ENCODE results near the gene DYSF.
"Not testable (repeated sequence)": the region's sequence is repeated elsewhere in the genome, so short reads cannot be mapped to it uniquely, and the experiment has no call there.

Gene DYSF

GRCh38 chr2:71629273-71629672 is 175.9 kb downstream of the DYSF start:
- no peak for DNase-seq

GRCh38 chr2:71629771-71630453 is 176.6 kb downstream of the DYSF start:
- DNase-seq: no peak

- DNase-seq: no peak
Observed at GRCh38 chr2:71630454-71631328, 177.3 kb downstream of the DYSF start.

DNA sequence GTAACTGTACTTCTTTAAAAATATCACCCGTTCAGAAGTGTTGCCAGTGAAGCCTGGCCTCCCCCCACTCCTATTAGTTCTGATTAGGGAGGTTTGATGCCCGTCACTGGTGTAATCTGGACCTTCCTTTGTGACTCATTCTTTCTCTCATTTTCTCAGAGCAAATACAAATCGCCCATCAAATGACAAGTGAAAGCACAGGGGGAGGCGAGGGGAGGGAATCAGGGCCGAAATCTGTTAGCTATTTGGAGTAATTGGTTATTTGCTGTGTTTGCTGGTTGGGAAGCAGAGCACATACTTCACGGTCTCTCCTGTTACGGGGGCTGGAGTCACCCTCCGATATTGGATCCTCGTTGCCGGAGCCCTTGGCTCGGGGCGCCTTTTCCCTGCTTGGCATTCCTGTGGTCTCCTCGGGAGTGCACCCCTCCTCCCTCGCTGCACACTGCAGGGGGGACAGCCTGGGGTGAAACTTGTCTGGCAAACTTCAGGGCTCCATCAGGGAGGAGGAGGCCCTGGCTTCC is 178.1 kb downstream of the DYSF start:
- DNase-seq: no peak

DNA sequence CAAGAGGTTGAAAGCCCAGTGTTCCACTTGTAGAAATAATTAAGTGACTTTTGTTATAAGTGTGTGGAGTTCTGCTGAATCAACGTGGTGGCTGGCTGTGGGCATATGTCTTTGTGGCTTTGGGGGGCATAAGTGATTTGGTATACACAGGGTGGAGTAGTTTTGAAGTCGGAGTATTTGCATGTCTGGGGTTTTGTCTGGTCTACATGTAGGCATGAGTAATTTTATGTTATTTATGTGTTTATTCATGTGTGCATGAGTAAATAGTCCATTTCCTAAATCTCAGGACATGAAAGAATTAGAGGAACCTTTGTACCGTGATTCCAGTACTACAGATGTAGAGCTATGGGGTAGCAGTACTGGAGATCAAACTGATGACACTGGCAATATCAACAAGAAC is 179.7 kb downstream of the DYSF start:
- DNase-seq: no peak

DNA sequence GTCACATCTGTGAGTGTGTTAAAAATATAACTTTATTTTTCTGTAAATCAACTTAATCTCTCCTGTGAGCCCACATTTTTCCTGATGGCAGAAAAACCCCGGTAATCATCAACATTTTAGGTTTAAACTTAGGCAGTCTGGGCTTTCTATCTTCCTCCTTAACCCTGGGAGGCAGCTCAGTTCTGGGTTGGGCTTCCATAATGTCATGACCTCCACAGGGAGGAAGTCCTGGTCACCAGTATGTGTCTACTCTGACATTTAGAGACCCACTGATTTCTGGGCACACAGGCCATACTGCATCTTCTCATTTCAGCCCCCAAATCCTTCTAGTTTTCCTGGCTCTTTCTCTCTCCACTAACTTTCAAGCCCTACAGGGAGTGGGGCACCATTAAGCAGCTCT is 181.2 kb downstream of the DYSF start:
- no peak for DNase-seq

DNA sequence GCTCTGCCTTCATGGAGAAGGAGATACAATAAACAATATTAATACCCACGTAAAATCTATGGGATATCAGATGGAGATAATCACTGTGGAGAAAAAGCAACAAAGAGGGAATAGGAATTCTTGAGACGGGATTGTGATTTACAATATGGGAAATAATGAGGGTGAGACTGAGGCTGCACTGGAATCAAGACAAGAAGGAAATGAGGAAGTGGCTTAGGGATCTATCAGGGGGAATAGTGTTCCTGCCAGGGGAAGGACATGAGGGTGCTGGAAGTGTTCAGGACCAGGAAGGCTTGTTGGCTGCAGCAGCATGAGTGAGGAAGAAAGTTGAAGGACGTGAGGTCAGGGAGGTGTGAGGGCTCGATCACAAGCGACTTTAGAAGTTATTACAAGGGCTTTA is 182.4 kb downstream of the DYSF start:
- DNase-seq: no peak

GRCh38 chr2:71637168-71637567 is 183.8 kb downstream of the DYSF start:
- DNase-seq: no peak

GRCh38 chr2:71637736-71638135 is 184.4 kb downstream of the DYSF start:
- DNase-seq: no peak

- no peak for DNase-seq
Observed at GRCh38 chr2:71639735-71640134, 186.4 kb downstream of the DYSF start.

DNA sequence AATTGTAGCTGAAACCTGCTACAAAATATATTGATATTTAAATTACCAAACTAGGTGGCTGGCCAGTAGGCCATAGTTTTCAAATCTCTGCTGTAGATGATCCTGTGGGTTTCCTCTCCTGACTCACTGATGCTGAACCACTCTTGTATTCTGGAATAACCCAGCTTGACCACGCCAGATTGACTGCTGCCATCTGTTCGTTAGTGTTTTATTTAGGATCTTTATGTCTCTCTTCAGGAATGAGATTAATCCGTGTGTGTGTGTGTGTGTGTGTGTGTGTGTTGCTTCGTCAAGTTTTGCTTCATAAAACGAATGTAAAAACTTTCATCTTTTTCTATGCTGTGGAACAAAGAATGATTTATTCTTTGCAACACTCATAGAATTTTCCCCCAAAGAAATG is 187.1 kb downstream of the DYSF start:
- no peak for DNase-seq

DNA sequence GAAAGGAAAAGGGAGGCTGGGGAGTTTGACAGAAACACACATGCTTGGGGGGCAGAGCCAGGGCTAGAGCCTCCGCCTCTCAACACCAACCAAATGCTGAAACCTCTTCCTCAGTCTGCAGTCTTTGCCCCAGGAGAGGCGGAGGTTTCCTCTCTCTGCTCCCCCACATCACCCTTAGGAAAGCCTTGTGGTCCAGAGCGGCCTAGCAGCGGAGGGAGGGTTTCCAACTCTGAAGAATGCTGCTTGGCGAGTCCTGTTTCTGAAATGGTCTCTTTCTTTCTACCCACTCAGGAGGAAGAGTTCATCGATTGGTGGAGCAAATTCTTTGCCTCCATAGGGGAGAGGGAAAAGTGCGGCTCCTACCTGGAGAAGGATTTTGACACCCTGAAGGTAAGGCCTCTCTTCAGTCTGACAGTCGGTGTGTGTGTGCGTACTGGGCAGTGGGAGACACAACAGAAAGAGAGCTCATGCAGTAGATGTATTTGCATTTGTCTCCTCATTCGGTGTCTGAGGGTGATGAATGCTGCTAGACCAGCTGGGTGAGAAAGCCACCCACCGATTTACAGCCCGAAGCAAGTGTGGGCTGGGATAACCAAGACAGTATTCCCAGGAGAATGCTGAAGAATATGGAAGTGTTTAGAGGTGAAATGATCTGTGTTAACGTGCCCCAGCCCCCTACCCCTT is 190.5 kb downstream of the DYSF start:
- no peak for DNase-seq

DNA sequence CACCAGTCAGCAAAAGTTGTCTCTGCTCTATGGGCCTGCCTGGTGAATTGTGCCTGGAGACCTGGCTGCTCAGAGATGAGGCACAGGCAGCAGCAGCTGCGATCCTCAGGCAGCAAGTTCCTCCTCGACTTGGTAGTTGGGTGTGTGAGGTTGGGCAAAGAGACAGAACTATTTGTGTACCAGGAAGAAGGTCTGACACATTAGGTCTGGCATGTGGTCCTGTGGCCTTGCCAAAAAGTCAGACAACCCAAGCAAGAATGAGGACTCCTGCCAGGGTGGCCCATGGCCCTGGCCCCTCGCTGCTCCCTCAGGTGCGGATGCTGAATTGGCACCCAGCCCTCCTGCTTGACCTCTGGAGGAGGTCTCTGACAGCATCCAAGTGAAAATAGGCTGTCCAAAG is 192.7 kb downstream of the DYSF start:
- DNase-seq: no peak

- DNase-seq: no peak
Observed at GRCh38 chr2:71647356-71647755, 194.0 kb downstream of the DYSF start.

- DNase-seq: no peak
Observed at GRCh38 chr2:71655498-71655897, 202.1 kb downstream of the DYSF start.

DNA sequence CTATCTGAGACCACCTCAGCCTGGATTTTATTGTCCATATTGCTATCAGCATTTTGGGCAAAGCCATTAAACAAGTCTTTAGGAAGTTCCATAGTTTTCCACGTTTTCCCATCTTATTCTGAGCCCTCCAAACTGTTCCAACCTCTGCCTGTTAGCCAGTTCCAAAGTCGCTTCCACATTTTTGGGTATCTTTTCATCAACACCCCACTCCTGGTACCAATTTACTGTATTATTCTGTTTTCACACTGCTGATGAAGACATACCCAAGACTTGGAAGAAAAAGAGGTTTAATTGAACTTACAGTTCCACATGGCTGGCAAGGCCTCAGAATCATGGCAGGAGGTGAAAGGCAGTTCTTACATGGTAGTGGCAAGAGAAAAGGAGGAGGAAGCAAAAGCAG is 204.9 kb downstream of the DYSF start:
- not testable (repeated sequence) for DNase-seq

DNA sequence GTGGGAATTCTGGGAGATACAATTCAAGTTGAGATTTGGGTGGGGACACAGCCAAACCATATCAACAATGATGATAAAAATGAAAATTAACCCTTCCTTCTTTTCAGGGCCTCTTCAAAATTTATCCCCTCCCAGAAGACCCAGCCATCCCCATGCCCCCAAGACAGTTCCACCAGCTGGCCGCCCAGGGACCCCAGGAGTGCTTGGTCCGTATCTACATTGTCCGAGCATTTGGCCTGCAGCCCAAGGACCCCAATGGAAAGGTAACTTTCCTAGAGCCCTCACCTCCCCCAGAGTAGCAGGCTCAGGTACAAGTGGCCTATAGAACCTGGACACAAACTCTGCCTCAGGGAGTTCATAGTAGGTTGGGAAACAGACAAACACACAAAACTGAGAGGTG is 205.4 kb downstream of the DYSF start:
- DNase-seq: no peak

DNA sequence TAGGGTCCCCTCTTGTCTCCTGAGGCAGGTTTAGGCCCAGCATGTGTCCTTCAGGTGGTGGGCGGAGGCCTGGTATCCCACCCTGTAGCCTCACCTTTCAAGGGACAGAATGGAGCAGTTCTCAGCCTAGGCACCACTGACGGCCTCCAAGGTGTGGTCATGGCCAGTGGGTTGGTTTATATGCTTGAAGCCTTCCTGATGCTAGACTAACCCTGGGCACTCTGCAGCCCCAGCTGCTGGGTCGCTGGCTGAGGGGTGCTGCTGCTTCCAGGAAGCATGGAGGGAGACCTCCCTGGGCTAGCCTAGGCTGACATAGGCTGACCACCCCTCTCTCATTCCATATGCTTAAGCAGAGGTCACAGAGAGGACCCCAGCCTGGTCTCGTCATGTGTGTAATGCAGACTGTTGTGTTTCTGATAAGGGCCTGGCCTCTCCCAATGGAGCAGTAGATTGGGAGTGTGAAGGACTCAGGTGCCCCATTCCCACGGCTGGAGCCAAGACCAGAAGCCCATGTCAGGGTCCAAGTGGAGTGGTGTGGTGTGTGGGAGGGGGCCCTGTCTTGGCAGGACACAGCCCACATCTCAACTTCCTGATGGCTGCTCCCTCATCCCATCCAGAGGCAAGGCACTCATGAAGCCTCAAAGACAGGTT is 206.6 kb downstream of the DYSF start:
- no peak for DNase-seq

DNA sequence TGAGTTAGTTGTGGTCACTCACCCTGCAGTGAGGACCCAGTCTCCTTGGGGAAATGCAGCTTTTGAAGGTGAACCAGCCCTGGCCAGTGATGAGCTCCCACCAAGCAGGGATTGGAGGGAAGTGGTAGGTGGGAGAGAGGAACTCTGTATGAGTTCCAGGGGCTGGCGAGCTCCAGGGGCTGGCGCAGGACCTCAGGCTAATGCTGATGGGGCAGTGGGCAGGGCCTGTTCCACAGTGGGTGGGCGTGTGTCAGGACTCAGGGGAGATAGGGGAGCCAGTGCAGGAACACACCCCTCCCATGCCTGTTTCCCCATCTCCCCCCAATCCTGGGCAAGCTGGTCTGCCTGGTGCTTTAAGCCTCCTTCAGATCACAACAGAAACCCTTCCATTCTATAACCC is 208.4 kb downstream of the DYSF start:
- DNase-seq: no peak

DNA sequence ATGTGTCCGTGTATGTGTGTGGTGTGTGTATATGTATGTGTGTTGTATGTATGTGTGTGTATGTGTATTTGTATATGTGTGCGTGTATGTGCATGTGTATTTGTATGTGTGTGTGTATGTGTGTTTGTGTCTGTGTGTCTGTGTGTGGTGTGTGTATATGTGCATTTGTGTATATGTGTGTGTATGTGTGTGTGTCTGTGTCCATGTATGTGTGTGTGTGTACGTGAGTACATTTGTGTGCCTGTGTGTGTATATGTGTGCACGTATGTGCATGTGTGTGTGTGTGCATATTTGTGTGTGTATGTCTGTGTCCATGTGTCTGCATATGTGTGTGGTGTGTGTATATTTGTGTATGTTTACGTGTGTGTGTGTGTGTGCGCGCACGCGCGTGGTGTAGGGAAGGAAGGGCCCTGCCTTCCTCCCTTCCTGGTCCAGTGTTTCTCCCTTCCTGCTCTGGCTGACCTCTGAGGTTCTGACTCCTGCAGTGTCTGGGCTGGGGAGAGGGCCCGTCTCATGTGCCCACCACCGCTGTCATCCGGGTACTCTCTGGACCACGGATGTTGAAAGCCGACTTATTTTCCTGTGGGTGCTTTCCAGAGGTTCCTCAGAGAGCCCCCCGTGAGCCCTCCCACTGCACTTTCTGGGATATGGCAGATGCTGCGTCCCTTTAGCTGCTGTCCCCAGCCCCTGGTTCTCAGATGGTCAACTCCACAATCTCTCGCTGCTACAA is 209.5 kb downstream of the DYSF start:
- no peak for DNase-seq

DNA sequence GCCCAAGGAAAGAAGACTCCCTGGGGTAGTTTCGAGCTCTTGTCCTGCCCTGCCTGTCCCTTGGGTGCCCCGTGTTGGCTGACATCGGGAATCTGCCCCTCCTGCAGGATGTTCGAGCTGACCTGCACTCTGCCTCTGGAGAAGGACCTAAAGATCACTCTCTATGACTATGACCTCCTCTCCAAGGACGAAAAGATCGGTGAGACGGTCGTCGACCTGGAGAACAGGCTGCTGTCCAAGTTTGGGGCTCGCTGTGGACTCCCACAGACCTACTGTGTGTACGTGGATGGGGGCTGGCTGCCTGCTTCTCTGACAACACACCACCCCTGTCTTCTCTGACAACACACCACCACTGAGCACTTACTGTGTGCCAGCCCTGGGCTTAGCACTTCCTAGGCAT is 210.8 kb downstream of the DYSF start:
- DNase-seq: no peak

Data from activated T-cell treated with anti-CD3 and anti-CD28 coated beads for 4 hours (primary cell).